H1 (cell line): ENCODE measurements around the gene ASTN2. TPM values are rescaled to one million over a fixed set of nuclear protein-coding genes. Genes with fewer than 3 reads are reported as not detected.

Experiments
- CTCF ChIA-PET: fragments of 300-600 bp; sonication (Branson Sonifier 250); formaldehyde crosslinking; loops from one replicate; lab custom pipeline; 2021; ENCODE audit not compliant: partially characterized antibody; lab: Charles Lee
- POLR2A ChIA-PET: fragments of 300-600 bp; sonication (Branson Sonifier 250); formaldehyde crosslinking; loops from one replicate; lab custom pipeline; 2021; ENCODE audit warnings: inconsistent platforms; ENCODE audit not compliant: partially characterized antibody; lab: Charles Lee
- DNase-seq, 2 experiments: peaks; one replicate each; pipeline versions ENCODE4 v3.0.0 to v3.0.0-alpha.2; 2010 to 2022; ENCODE audit warnings: low spot score in 2 of 2, low read depth in 1 of 2, mixed read lengths in 1 of 2
- FAIRE-seq: peaks from 2 replicates; lab custom pipeline; 2011; peaks lifted over from hg19 to GRCh38; lab: Jason Lieb, UNC
- H2AFZ ChIP-seq: 2 replicates; pipeline ENCODE4 v1.8.1; 2012; ENCODE audit warnings: low read length, inconsistent platforms
- H2AK5ac ChIP-seq: 2 replicates; pipeline ENCODE4 v1.6.1; 2013; ENCODE audit warnings: low read depth, low read length
- H2BK120ac ChIP-seq: replicated peaks from 2 replicates; pipeline ENCODE3; 2013; ENCODE audit warnings: low read depth, low read length, inconsistent platforms
- H2BK12ac ChIP-seq: 2 replicates; pipeline ENCODE4 v1.6.1; 2013; ENCODE audit warnings: low read depth, low read length
- H2BK15ac ChIP-seq: 2 replicates; pipeline ENCODE4 v1.6.1; 2013; ENCODE audit warnings: low read length
- H2BK20ac ChIP-seq: 2 replicates; pipeline ENCODE4 v1.6.1; 2013; ENCODE audit warnings: low read length
- H2BK5ac ChIP-seq: 2 replicates; pipeline ENCODE4 v1.6.1; 2013; ENCODE audit warnings: low read depth, low read length
- H3K14ac ChIP-seq: 2 replicates; pipeline ENCODE4 v1.6.1; 2013; ENCODE audit warnings: inconsistent platforms; ENCODE audit not compliant: insufficient read length
- H3K18ac ChIP-seq: 2 replicates; pipeline ENCODE4 v1.6.1; 2013; ENCODE audit warnings: low read length; ENCODE audit errors: extremely low read depth
- H3K23ac ChIP-seq: 2 replicates; pipeline ENCODE4 v1.6.1; 2013; ENCODE audit warnings: inconsistent platforms; ENCODE audit not compliant: insufficient read length
- H3K23me2 ChIP-seq: 2 replicates; pipeline ENCODE4 v1.6.1; 2013; ENCODE audit warnings: low read depth, low read length
- H3K27ac ChIP-seq: 2 replicates; pipeline ENCODE4 v1.6.1; 2011; ENCODE audit warnings: low read depth, low read length, inconsistent platforms
- H3K27me3 ChIP-seq, 4 experiments: replicated peaks in 1 of 4; 1 replicate in 1 of 4; 2 replicates in 3 of 4; pipeline versions ENCODE4 v1.6.1 to v1.8.1; 2011 to 2013; ENCODE audit warnings: low read length in 3 of 4, mild to moderate bottlenecking in 3 of 4, inconsistent platforms in 2 of 4, mixed read lengths in 2 of 4, moderate library complexity in 1 of 4; ENCODE audit not compliant: control insufficient read depth in 3 of 4, insufficient read depth in 3 of 4; ENCODE audit errors: extremely low read depth in 1 of 4
- H3K36me3 ChIP-seq, 4 experiments: 2 replicates each; pipeline versions ENCODE4 v1.6.1 to v1.8.1; 2011 to 2013; ENCODE audit warnings: mild to moderate bottlenecking in 4 of 4, low read length in 3 of 4, moderate library complexity in 2 of 4, control low read depth in 1 of 4, inconsistent platforms in 1 of 4; ENCODE audit not compliant: insufficient read depth in 4 of 4, control insufficient read depth in 2 of 4
- H3K4ac ChIP-seq: replicated peaks from 2 replicates; pipeline ENCODE3; 2013; ENCODE audit warnings: low read length, low read depth, mixed read lengths, inconsistent platforms; ENCODE audit not compliant: insufficient read length
- H3K4me1 ChIP-seq, 4 experiments: replicated peaks in 1 of 4; 1 replicate in 1 of 4; 2 replicates in 3 of 4; pipeline versions ENCODE4 v1.6.1 to v1.8.1; 2011 to 2013; ENCODE audit warnings: low read length in 3 of 4, inconsistent platforms in 2 of 4, mixed read lengths in 1 of 4; ENCODE audit not compliant: insufficient read depth in 4 of 4, control insufficient read depth in 3 of 4
- H3K4me2 ChIP-seq, 2 experiments: 2 replicates each; pipeline versions ENCODE4 v1.6.1 to v1.8.1; 2011 to 2013; ENCODE audit warnings: low read depth in 2 of 2, low read length in 2 of 2, control low read depth in 1 of 2, inconsistent platforms in 1 of 2, mild to moderate bottlenecking in 1 of 2; ENCODE audit not compliant: insufficient read depth in 1 of 2
- H3K4me3 ChIP-seq, 4 experiments: fragments of 200-600, 300-600 bp in 1 of 4; sonication (generic), shearing (Covaris generic), sonication (Bioruptor Twin) in 1 of 4; 2 replicates each; pipeline versions ENCODE4 v1.5.1 to v1.8.1; 2011 to 2016; ENCODE audit warnings: low read length in 4 of 4, low read depth in 3 of 4, control low read depth in 2 of 4, inconsistent platforms in 2 of 4, mild to moderate bottlenecking in 2 of 4, mixed read lengths in 1 of 4, moderate library complexity in 1 of 4; ENCODE audit not compliant: insufficient read depth in 2 of 4; ENCODE audit errors: extremely low read depth in 1 of 4
- H3K56ac ChIP-seq: replicated peaks from 2 replicates; pipeline ENCODE3; 2013; ENCODE audit warnings: low read depth, mild to moderate bottlenecking, mixed read lengths, low read length, inconsistent platforms; ENCODE audit not compliant: insufficient read length
- H3K79me1 ChIP-seq: 2 replicates; pipeline ENCODE4 v1.6.1; 2013; ENCODE audit warnings: low read depth, low read length, control low read depth
- H3K79me2 ChIP-seq, 2 experiments: 2 replicates each; pipeline versions ENCODE4 v1.6.1 to v1.8.1; 2012 to 2013; ENCODE audit warnings: low read length in 2 of 2, mild to moderate bottlenecking in 2 of 2, inconsistent platforms in 1 of 2; ENCODE audit not compliant: insufficient read depth in 2 of 2, control insufficient read depth in 1 of 2
- H3K9ac ChIP-seq, 4 experiments: replicated peaks in 1 of 4; 1 replicate in 1 of 4; 2 replicates in 3 of 4; pipeline versions ENCODE4 v1.6.1 to v1.8.1; 2011 to 2013; ENCODE audit warnings: low read depth in 3 of 4, low read length in 3 of 4, control low read depth in 2 of 4, mild to moderate bottlenecking in 2 of 4, moderate library complexity in 2 of 4, inconsistent platforms in 1 of 4; ENCODE audit errors: extremely low read depth in 1 of 4
- H3K9me3 ChIP-seq, 2 experiments: 2 replicates each; pipeline versions ENCODE4 v1.6.1 to v1.8.1; 2012 to 2013; ENCODE audit warnings: mild to moderate bottlenecking in 2 of 2, moderate library complexity in 2 of 2, control low read depth in 1 of 2, inconsistent platforms in 1 of 2, low read depth in 1 of 2, low read length in 1 of 2, mixed read lengths in 1 of 2; ENCODE audit not compliant: insufficient read depth in 2 of 2
- H4K20me1 ChIP-seq, 2 experiments: replicated peaks in 1 of 2; 2 replicates each; pipeline versions ENCODE3 to v1.8.1; 2011 to 2013; ENCODE audit warnings: inconsistent platforms in 2 of 2, low read length in 2 of 2, mild to moderate bottlenecking in 1 of 2; ENCODE audit not compliant: insufficient read depth in 2 of 2, control insufficient read depth in 1 of 2
- H4K5ac ChIP-seq: 2 replicates; pipeline ENCODE4 v1.6.1; 2013; ENCODE audit warnings: low read length, low read depth, mixed read lengths, inconsistent platforms; ENCODE audit not compliant: insufficient read length
- H4K8ac ChIP-seq: 2 replicates; pipeline ENCODE4 v1.8.0; 2013; ENCODE audit warnings: mild to moderate bottlenecking, moderate library complexity, low read length, inconsistent platforms; ENCODE audit not compliant: insufficient read depth; ENCODE audit errors: extremely low read depth
- H4K91ac ChIP-seq: replicated peaks from 2 replicates; pipeline ENCODE3; 2013; ENCODE audit warnings: low read length, mixed read lengths, inconsistent platforms; ENCODE audit not compliant: insufficient read length
- ATF3 ChIP-seq: IDR thresholded peaks from 2 replicates; pipeline ENCODE4 v1.6.1; 2011; ENCODE audit warnings: low read depth, mild to moderate bottlenecking, low read length; ENCODE audit not compliant: insufficient read depth
- BACH1 ChIP-seq: IDR thresholded peaks from 2 replicates; pipeline ENCODE4 v1.6.1; 2012; ENCODE audit warnings: low read length, improper control_type of control experiment
- CTBP2 ChIP-seq: IDR thresholded peaks from 2 replicates; pipeline ENCODE4 v1.7.0; 2011; ENCODE audit warnings: borderline replicate concordance, mild to moderate bottlenecking, moderate library complexity, mixed read lengths, low read length; ENCODE audit not compliant: insufficient read depth, insufficient read length
- CTCF ChIP-seq, 3 experiments: IDR thresholded peaks; 1 replicate in 2 of 3; 2 replicates in 1 of 3; pipeline versions ENCODE4 v1.5.1 to v1.6.1; 2011; ENCODE audit warnings: low read length in 3 of 3, mild to moderate bottlenecking in 3 of 3, inconsistent platforms in 2 of 3, low read depth in 1 of 3, moderate library complexity in 1 of 3; ENCODE audit not compliant: insufficient read depth in 1 of 3; ENCODE audit errors: control extremely low read depth in 1 of 3
- EGR1 ChIP-seq: IDR thresholded peaks from 2 replicates; pipeline ENCODE4 v1.6.1; 2011; ENCODE audit warnings: low read depth, low read length, borderline replicate concordance
- NANOG ChIP-seq: IDR thresholded peaks from 2 replicates; pipeline ENCODE4 v1.6.1; 2011; ENCODE audit warnings: low read length, low read depth, mild to moderate bottlenecking, inconsistent platforms; ENCODE audit not compliant: insufficient read depth, poor library complexity, severe bottlenecking
- POU5F1 ChIP-seq: IDR thresholded peaks from 2 replicates; pipeline ENCODE4 v1.6.1; 2011; ENCODE audit warnings: low read depth, mild to moderate bottlenecking, low read length, moderate library complexity
- WGBS, 2 experiments: shearing (Covaris generic) in 1 of 2; methylation state at CpG; one replicate each; pipeline versions ENCODE4 v1.1.6 to v1.1.7; 2013 to 2015; ENCODE audit warnings: low lambda C conversion rate in 2 of 2, mixed read lengths in 2 of 2, inconsistent platforms in 1 of 2, low coverage in 1 of 2, missing lambda C conversion rate in 1 of 2; ENCODE audit not compliant: insufficient replicate concordance in 2 of 2, insufficient coverage in 1 of 2, insufficient read length in 1 of 2; ENCODE audit errors: extremely low coverage in 1 of 2, missing lambda C conversion rate in 1 of 2; 5-methylcytosine and 5-hydroxymethylcytosine counted together
- polyA plus RNA-seq, 7 experiments: library from polyadenylated mRNA; depleted of rRNA in 3 of 7; stranded (reverse) in 5 of 7; unstranded in 2 of 7; fragments of >200 nt in 5 of 7; fragments of 200-250 nt in 2 of 7; gene quantifications; 1 replicate in 5 of 7; 2 replicates in 1 of 7; 4 replicates in 1 of 7; pipeline versions ENCODE4 v1.2.1 to v1.2.3, GENCODE V29; 2011 to 2013; ENCODE audit warnings: missing spikeins in 2 of 7, mixed read lengths in 2 of 7
- total RNA-seq: library from RNA; stranded (reverse); fragmentation: NEBNext Ultra II Directional; extraction: Animal tissue kit (Norgen Biotek cat#: 25700); gene quantifications from 2 replicates; pipeline ENCODE4 v1.2.1, GENCODE V29; 2021
- TF ChIP-seq, protein P1 (sequence below): IDR thresholded peaks from 2 replicates; pipeline ENCODE4 v1.6.1; 2011; ENCODE audit warnings: low read length, improper control_type of control experiment

The ASTN2 gene
- total and polyA plus RNA-seq, 2 of the 8 experiments (the other 6 are each of a cell fraction or from before 2014, with no cell fraction given): 8.2 to 13.7 TPM

DNA sequence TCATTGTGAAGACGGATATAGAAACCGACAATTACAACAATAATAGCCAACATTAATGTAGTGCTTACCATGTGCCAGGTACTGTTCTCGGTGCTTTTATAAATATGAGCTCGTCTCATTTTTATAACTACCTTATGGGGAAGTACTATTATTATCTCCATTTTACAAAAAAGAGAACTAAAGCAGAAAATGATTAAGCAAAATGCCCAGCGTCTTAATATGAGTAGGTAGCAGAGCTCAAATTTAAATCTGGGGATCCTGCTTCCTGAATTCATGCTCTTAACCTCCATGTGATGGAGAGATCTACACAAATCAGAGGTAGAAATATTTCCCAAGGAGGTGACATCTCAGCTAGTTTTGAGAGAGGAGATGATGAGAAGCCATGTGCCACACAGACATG, 470.9 kb downstream of the ASTN2 start:
- 88% methylated on average over 5 of the region's 5 CpGs; no CpG with 5 or more reads in 1 of the 2 experiments for WGBS, 2 experiments
- Histone ChIP-seq H4K5ac (no peak overlapping the region), H3K9ac (no peak overlapping the region), H3K23me2 (peaks cover 2% of the 10 kb centered on the region; the same call in 1 of the 2 replicates), H4K8ac (no peak overlapping the region), H3K4ac (no peak overlapping the region), H3K79me1 (no peaks in the 10 kb centered on the region), H4K20me1 (no peaks in the 10 kb centered on the region), H3K23ac (no peak overlapping the region), H2BK12ac (no peak overlapping the region), H3K56ac (no peak overlapping the region), H2BK15ac (no peak overlapping the region), H2AFZ (no peak overlapping the region), H2BK120ac (no peak overlapping the region), H2BK5ac (no peak overlapping the region), H3K27me3 (no peaks in the 10 kb centered on the region), H3K4me1 (peaks cover 0 to 8% (median 6%) of the 10 kb centered on the region in 4 experiments; a peak in 5 of 7 replicates), H3K9me3 (no peaks in the 10 kb centered on the region), H3K14ac (no peak overlapping the region), H3K4me2 (no peak overlapping the region), H3K18ac (no peak overlapping the region), H3K27ac (no peak overlapping the region), H4K91ac (no peak overlapping the region), H3K36me3 (no peaks in the 10 kb centered on the region), H2AK5ac (no peak overlapping the region), H3K79me2 (no peaks in the 10 kb centered on the region), H3K4me3 (no peak overlapping the region), H2BK20ac (no peak overlapping the region)
- POLR2A ChIA-PET: interaction anchor here (1.8 kb wide), 1 partner anchor 16 kb away, joined by 6 read pairs; no protein-coding TSS in a partner anchor
- no peak for DNase-seq
- CTCF ChIA-PET: interaction anchor here (0.9 to 1.3 kb wide), 2 partner anchors 16 to 20 kb away, joined by 3 to 5 read pairs; no protein-coding TSS in a partner anchor
- no peak for FAIRE-seq
- TF ChIP-seq ATF3 (no peak), CTBP2 (no peak), EGR1 (no peak), POU5F1 (no peak), NANOG (no peak), CTCF (IDR thresholded peaks at IDR 0.05; ENCODE audit: control extremely low read depth in 1 of 3, insufficient read depth in 1 of 3, low read depth in 1 of 3, low read length in 3 of 3) (no peak), BACH1 (no peak)
- TF ChIP-seq, protein P1, sequence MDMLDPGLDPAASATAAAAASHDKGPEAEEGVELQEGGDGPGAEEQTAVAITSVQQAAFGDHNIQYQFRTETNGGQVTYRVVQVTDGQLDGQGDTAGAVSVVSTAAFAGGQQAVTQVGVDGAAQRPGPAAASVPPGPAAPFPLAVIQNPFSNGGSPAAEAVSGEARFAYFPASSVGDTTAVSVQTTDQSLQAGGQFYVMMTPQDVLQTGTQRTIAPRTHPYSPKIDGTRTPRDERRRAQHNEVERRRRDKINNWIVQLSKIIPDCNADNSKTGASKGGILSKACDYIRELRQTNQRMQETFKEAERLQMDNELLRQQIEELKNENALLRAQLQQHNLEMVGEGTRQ: no peak
